ENCODE data around the gene ZNF425. TPM values are rescaled to one million over a fixed set of nuclear protein-coding genes. Genes with fewer than 3 reads are reported as not detected.
A peak's percentile ranks its signal among the peaks of the same experiment; 100 is the strongest.

The ZNF425 gene
- total and polyA plus RNA-seq, 9 of the 15 experiments (the other 6 are each of a cell fraction or from before 2014, with no cell fraction given) = 0.03 to 0.89 (median 0.54) TPM

DNA sequence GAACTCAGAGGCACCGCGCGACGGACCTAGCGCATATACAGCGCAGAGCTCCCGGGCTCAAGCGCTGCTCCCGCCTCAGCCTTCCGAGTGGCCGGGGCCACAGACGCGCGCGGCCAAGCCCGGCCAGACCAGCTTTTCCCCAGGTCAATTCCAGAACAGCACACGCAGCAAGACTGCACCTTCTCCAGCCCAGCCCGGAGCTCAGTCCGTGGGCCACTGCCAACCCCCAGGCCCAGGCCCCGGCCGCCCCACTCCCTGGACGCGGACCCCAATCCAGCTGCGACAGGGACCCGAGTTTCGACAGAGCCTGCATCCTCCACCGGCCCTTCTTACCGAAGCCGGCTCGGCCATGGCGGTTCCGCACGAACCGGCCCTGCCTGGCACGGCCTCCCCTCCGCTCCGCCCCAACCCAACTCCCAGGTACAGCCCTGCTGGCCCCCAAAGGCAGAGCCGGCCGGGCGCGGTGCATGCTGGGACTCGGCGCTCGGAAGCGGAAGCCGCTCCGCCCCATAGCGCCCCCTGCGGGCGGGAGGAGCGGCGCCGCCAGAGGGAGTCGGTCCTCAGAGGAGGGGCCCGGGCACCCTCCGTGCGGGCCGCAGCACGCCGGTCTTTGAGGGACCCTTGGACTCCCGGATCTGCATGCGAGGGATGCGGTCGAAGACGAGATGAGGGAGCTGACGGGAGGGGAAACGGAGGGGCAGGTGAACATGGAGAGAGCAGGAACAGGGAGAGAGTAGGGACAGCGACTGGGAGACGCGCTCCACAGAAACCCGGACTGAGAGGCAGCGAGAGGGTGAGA is at the start of gene ZNF425 (continued):
- TF ChIP-seq ZC3H4 (CRISPR knock-in tag; IDR thresholded peaks at IDR 0.05; ENCODE audit: borderline replicate concordance) (no peak), L3MBTL2 (IDR thresholded peaks at IDR 0.05) (peak; percentile 66), ETV1 (tag; conservative IDR thresholded peaks at IDR 0.05; ENCODE audit: low read depth) (peak; percentile 98), ZNF764 (CRISPR knock-in tag; IDR thresholded peaks at IDR 0.05; ENCODE audit: low read depth) (no peak; the same call in 1 of the 2 replicates), ZFPM2 (CRISPR knock-in tag; IDR thresholded peaks at IDR 0.05) (peak; percentile 89; the same call in 1 of the 2 replicates), CBX2 (IDR thresholded peaks at IDR 0.05; ENCODE audit: insufficient read depth, low read length, poor library complexity, severe bottlenecking) (no peak), HIVEP1 (CRISPR knock-in tag; IDR thresholded peaks at IDR 0.05) (no peak; the same call in 1 of the 2 replicates), ESRRB (CRISPR knock-in tag; IDR thresholded peaks at IDR 0.05; ENCODE audit: borderline replicate concordance) (no peak), NCOA1 (IDR thresholded peaks at IDR 0.05; ENCODE audit: low read depth) (peak; percentile 43; the same call in 1 of the 2 replicates), U2AF2 (optimal IDR thresholded peaks at IDR 0.05; ENCODE audit: low read depth, low read length) (no peak), EP300 (IDR thresholded peaks at IDR 0.05; ENCODE audit: low read length) (peak; percentile 39; the same call in 1 of the 2 replicates), ZNF140 (CRISPR knock-in tag; IDR thresholded peaks at IDR 0.05) (no peak), POU5F1 (IDR thresholded peaks at IDR 0.05; ENCODE audit: borderline replicate concordance, low read depth, low read length, partially characterized antibody) (no peak), TAF7 (tag; IDR thresholded peaks at IDR 0.05) (peak; percentile 94), ZNF584 (CRISPR knock-in tag; IDR thresholded peaks at IDR 0.05; ENCODE audit: low read depth) (no peak)
- TF ChIP-seq, protein P1, sequence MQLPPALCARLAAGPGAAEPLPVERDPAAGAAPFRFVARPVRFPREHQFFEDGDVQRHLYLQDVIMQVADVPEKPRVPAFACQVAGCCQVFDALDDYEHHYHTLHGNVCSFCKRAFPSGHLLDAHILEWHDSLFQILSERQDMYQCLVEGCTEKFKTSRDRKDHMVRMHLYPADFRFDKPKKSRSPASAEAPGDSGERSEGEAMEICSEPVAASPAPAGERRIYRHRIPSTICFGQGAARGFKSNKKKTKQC (CRISPR knock-in tag; IDR thresholded peaks at IDR 0.05) = peak; percentile 97
- TF ChIP-seq, protein P2, sequence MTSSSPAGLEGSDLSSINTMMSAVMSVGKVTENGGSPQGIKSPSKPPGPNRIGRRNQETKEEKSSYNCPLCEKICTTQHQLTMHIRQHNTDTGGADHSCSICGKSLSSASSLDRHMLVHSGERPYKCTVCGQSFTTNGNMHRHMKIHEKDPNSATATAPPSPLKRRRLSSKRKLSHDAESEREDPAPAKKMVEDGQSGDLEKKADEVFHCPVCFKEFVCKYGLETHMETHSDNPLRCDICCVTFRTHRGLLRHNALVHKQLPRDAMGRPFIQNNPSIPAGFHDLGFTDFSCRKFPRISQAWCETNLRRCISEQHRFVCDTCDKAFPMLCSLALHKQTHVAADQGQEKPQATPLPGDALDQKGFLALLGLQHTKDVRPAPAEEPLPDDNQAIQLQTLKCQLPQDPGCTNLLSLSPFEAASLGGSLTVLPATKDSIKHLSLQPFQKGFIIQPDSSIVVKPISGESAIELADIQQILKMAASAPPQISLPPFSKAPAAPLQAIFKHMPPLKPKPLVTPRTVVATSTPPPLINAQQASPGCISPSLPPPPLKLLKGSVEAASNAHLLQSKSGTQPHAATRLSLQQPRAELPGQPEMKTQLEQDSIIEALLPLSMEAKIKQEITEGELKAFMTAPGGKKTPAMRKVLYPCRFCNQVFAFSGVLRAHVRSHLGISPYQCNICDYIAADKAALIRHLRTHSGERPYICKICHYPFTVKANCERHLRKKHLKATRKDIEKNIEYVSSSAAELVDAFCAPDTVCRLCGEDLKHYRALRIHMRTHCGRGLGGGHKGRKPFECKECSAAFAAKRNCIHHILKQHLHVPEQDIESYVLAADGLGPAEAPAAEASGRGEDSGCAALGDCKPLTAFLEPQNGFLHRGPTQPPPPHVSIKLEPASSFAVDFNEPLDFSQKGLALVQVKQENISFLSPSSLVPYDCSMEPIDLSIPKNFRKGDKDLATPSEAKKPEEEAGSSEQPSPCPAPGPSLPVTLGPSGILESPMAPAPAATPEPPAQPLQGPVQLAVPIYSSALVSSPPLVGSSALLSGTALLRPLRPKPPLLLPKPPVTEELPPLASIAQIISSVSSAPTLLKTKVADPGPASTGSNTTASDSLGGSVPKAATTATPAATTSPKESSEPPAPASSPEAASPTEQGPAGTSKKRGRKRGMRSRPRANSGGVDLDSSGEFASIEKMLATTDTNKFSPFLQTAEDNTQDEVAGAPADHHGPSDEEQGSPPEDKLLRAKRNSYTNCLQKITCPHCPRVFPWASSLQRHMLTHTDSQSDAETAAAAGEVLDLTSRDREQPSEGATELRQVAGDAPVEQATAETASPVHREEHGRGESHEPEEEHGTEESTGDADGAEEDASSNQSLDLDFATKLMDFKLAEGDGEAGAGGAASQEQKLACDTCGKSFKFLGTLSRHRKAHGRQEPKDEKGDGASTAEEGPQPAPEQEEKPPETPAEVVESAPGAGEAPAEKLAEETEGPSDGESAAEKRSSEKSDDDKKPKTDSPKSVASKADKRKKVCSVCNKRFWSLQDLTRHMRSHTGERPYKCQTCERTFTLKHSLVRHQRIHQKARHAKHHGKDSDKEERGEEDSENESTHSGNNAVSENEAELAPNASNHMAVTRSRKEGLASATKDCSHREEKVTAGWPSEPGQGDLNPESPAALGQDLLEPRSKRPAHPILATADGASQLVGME (CRISPR knock-in tag; IDR thresholded peaks at IDR 0.05) = 0 out of 2 replicates have a peak, but pooled peaks have one; percentile 53
- TF ChIP-seq, protein P3, sequence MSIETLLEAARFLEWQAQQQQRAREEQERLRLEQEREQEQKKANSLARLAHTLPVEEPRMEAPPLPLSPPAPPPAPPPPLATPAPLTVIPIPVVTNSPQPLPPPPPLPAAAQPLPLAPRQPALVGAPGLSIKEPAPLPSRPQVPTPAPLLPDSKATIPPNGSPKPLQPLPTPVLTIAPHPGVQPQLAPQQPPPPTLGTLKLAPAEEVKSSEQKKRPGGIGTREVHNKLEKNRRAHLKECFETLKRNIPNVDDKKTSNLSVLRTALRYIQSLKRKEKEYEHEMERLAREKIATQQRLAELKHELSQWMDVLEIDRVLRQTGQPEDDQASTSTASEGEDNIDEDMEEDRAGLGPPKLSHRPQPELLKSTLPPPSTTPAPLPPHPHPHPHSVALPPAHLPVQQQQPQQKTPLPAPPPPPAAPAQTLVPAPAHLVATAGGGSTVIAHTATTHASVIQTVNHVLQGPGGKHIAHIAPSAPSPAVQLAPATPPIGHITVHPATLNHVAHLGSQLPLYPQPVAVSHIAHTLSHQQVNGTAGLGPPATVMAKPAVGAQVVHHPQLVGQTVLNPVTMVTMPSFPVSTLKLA (conservative IDR thresholded peaks at IDR 0.05) = peak; percentile 80 to 89

Data from K562 (cell line).